Choroid plexus epithelial cell (primary cell): Measurements from ENCODE around the gene OR52E2.

Experiments used
- DNase-seq: peaks from one replicate; pipeline ENCODE4 v3.0.0-alpha.2; 2010; ENCODE audit warnings: low read depth
- H3K4me3 ChIP-seq: 2 replicates; pipeline ENCODE4 v1.5.1; 2011; ENCODE audit warnings: low read depth, mild to moderate bottlenecking, control low read depth, low read length, moderate library complexity
- TF ChIP-seq, protein P1 (sequence below): conservative IDR thresholded peaks from 2 replicates; pipeline ENCODE4 v1.5.1; 2011; ENCODE audit warnings: low read depth, mild to moderate bottlenecking, control low read depth, inconsistent platforms, low read length, moderate library complexity

OR52E2 gene

DNA sequence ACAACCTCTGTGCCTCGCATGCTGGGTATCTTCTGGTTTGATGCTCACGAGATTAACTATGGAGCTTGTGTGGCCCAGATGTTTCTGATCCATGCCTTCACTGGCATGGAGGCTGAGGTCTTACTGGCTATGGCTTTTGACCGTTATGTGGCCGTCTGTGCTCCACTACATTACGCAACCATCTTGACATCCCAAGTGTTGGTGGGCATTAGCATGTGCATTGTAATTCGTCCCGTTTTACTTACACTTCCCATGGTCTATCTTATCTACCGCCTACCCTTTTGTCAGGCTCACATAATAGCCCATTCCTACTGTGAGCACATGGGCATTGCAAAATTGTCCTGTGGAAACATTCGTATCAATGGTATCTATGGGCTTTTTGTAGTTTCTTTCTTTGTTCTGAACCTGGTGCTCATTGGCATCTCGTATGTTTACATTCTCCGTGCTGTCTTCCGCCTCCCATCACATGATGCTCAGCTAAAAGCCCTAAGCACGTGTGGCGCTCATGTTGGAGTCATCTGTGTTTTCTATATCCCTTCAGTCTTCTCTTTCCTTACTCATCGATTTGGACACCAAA lies 12.6 kb downstream of the OR52E2 start:
- DNase-seq: no peak
- TF ChIP-seq, protein P1, sequence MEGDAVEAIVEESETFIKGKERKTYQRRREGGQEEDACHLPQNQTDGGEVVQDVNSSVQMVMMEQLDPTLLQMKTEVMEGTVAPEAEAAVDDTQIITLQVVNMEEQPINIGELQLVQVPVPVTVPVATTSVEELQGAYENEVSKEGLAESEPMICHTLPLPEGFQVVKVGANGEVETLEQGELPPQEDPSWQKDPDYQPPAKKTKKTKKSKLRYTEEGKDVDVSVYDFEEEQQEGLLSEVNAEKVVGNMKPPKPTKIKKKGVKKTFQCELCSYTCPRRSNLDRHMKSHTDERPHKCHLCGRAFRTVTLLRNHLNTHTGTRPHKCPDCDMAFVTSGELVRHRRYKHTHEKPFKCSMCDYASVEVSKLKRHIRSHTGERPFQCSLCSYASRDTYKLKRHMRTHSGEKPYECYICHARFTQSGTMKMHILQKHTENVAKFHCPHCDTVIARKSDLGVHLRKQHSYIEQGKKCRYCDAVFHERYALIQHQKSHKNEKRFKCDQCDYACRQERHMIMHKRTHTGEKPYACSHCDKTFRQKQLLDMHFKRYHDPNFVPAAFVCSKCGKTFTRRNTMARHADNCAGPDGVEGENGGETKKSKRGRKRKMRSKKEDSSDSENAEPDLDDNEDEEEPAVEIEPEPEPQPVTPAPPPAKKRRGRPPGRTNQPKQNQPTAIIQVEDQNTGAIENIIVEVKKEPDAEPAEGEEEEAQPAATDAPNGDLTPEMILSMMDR: no peak
- no peak overlapping the region for H3K4me3 ChIP-seq

DNA sequence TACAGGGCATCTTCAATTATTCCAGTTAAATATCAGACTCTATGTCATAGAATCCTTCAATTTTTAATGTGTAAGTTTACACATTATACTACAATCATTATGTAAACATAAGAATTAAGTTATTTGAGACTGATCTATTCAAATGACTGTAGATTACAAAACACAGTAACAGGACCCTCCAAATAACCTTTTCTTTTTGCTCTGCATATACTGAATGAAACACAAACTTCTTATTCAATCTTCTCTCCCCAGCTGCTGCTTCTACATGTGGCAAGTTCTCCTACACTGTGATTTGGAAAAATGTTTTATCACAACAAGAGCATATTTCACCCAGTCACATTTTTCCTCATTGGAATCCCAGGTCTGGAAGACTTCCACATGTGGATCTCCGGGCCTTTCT lies 13.2 kb downstream of the OR52E2 start, which contains the start of gene OR52J3:
Gene OR52J3, plus strand, starts transcription at position 301 of the 400 bp plus-strand sequence. Its CDS starts 0 bp downstream, at position 301.
- DNase-seq: no peak
- TF ChIP-seq, protein P1: no peak
- no peak within 1 kb of the TSS for H3K4me3 ChIP-seq

DNA sequence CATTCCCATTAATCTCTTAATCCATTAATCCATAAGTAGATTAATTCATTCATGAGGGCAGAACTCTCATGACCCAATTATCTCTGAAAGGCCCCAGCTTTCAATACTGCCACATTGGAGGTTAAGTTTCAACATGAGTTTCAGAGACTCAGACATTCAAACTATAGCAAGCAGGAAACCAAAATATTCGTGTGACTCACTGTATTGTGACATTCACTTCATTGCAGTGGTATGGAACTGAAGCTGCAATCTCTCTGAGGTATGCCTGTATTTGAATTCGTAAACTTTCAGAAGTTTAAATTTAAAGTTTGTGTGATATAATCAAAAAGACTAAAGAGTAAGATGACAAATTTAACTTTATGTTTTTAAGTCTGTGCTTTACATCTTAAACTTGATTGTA lies 16.0 kb downstream of the OR52E2 start:
- TF ChIP-seq, protein P1: no peak
- peak; percentile 48 for DNase-seq
- H3K4me3 ChIP-seq: no peak overlapping the region

DNA sequence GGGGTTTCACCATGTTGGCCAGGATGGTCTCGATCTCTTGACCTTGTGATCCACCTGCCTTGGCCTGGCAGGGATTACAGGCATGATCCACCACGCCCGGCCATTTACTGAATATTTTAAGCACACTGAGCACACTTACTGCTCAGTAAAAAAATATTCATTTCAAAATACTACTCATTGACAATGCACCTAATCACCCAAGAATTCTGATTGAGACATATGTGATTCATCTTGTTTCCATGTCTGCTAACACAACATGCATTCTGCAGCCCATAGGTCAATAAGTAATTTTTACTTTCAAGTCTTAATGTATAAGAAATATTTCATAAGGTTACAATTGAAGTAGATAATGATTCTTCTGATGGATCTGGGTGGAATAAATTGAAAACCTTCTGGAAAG lies 17.3 kb downstream of the OR52E2 start:
- H3K4me3 ChIP-seq: no peak overlapping the region
- TF ChIP-seq, protein P1: no peak
- DNase-seq: peak; percentile 2

DNA sequence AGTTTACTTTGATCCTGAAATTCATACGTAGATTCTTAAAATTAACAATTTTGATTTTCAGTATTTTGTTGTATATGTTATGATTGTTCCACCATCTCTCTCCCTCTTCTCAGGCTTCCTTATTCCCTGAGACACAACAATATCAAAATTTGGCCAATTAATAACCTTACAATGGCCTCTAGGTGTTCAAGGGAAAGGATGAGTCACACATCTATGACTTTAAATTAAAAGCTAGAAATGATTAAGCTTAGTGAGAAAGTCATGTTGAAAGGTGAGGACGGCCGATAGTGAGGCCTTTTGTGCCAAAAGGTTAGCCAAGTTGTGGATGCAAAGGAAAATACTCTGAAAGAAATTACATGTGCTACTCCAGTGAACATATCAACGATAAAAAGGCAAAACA lies 18.6 kb downstream of the OR52E2 start:
- TF ChIP-seq, protein P1: no peak
- DNase-seq: no peak
- H3K4me3 ChIP-seq: no peak overlapping the region

DNA sequence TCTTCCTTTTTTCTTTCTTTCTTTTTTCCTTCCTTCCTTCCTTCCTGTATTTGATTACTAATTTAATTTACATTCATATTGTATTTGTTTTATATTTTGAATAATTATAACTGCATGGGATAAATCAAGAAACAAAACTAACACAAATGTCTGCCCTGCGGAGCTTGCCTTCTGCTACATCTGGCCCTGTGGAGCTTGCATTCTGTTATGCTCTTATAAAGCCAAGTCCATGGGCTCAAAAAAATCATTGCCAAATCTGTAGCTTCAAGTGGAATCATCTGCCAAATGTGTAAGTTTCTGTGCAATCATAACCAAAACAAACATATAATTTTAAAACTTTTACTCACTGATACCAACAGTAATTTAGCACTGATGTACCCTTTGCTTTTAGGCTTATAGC lies 21.1 kb downstream of the OR52E2 start:
- H3K4me3 ChIP-seq: no peak overlapping the region
- TF ChIP-seq, protein P1: no peak
- no peak for DNase-seq

DNA sequence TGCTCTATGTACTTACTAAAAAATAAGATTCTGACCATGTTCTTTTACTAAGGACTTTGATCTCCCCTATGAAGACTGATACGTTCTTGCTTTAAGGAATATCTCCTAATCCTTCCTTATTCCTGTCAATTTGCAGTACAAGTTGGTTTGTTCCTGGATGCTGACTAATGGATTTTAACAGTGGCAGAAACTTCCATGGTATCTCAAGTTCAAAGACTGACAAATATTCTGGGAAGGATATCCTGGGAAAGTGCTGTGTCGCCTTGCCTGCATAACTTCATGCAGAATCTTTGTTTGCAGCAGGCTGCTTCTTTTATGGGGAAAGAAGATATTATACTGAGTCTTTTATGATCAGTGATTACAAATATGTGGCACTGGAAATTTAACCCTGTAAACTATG lies 21.5 kb downstream of the OR52E2 start:
- DNase-seq: no peak
- TF ChIP-seq, protein P1: no peak
- H3K4me3 ChIP-seq: no peak overlapping the region
